Adipocyte (in vitro differentiated cells): ENCODE results near the gene MTUS2.

ENCODE experiments used
- DNase-seq: peaks from one replicate; pipeline ENCODE4 v3.0.0-alpha.2; 2015; ENCODE audit warnings: low read depth
- H3K27me3 ChIP-seq: replicated peaks from 2 replicates; pipeline ENCODE4 v1.7.0; 2013; ENCODE audit warnings: mild to moderate bottlenecking, low read length, moderate library complexity; ENCODE audit not compliant: control insufficient read depth, insufficient read depth
- H3K36me3 ChIP-seq: 2 replicates; pipeline ENCODE4 v1.7.0; 2013; ENCODE audit warnings: low read length, mild to moderate bottlenecking, moderate library complexity; ENCODE audit not compliant: control insufficient read depth, insufficient read depth, severe bottlenecking
- H3K4me1 ChIP-seq: 2 replicates; pipeline ENCODE4 v1.7.0; 2013; ENCODE audit warnings: mild to moderate bottlenecking, low read length, moderate library complexity; ENCODE audit not compliant: control insufficient read depth, insufficient read depth
- H3K4me3 ChIP-seq: 2 replicates; pipeline ENCODE4 v1.7.0; 2013; ENCODE audit warnings: mild to moderate bottlenecking, low read length, moderate library complexity
- H3K9ac ChIP-seq: 2 replicates; pipeline ENCODE4 v1.7.0; 2013; ENCODE audit warnings: mild to moderate bottlenecking, low read length, moderate library complexity
- H3K9me3 ChIP-seq: 2 replicates; pipeline ENCODE4 v1.7.0; 2013; ENCODE audit warnings: mild to moderate bottlenecking, low read length, moderate library complexity; ENCODE audit not compliant: control insufficient read depth

The MTUS2 gene

GRCh38 chr13:28859069-28859468, 38.9 kb downstream of the MTUS2 start:
- Histone ChIP-seq H3K9me3 (no peaks in the 10 kb centered on the region), H3K4me3 (no peak overlapping the region), H3K4me1 (no peaks in the 10 kb centered on the region), H3K9ac (no peak overlapping the region), H3K36me3 (no peaks in the 10 kb centered on the region), H3K27me3 (no peaks in the 10 kb centered on the region)
- DNase-seq, result no peak

GRCh38 chr13:28859717-28860116, 39.6 kb downstream of the MTUS2 start:
- DNase-seq, result no peak
- Histone ChIP-seq H3K4me1 (no peaks in the 10 kb centered on the region), H3K36me3 (no peaks in the 10 kb centered on the region), H3K9ac (no peak overlapping the region), H3K9me3 (no peaks in the 10 kb centered on the region), H3K4me3 (no peak overlapping the region), H3K27me3 (no peaks in the 10 kb centered on the region)

GRCh38 chr13:28864544-28864943, 44.4 kb downstream of the MTUS2 start:
- no peak overlapping the region for H3K4me3 ChIP-seq
- no peak for DNase-seq
- peaks cover 3% of the 10 kb centered on the region for H3K27me3 ChIP-seq
- no peaks in the 10 kb centered on the region for H3K36me3 ChIP-seq
- no peaks in the 10 kb centered on the region for H3K9me3 ChIP-seq
- H3K9ac ChIP-seq, result no peak overlapping the region
- H3K4me1 ChIP-seq, result no peaks in the 10 kb centered on the region

- Histone ChIP-seq H3K27me3 (peaks cover 3% of the 10 kb centered on the region), H3K9me3 (no peaks in the 10 kb centered on the region), H3K36me3 (no peaks in the 10 kb centered on the region), H3K4me1 (no peaks in the 10 kb centered on the region), H3K9ac (no peak overlapping the region), H3K4me3 (no peak overlapping the region)
- no peak for DNase-seq
Observed at GRCh38 chr13:28865149-28865744, 45.1 kb downstream of the MTUS2 start.

- Histone ChIP-seq H3K9me3 (no peaks in the 10 kb centered on the region), H3K9ac (no peak overlapping the region), H3K27me3 (peaks cover 3% of the 10 kb centered on the region), H3K36me3 (no peaks in the 10 kb centered on the region), H3K4me1 (no peaks in the 10 kb centered on the region), H3K4me3 (no peak overlapping the region)
- no peak for DNase-seq
Observed at GRCh38 chr13:28865951-28866350, 45.8 kb downstream of the MTUS2 start.

GRCh38 chr13:28866932-28867331, 46.8 kb downstream of the MTUS2 start:
- H3K4me3 ChIP-seq, result no peak overlapping the region
- no peak for DNase-seq
- no peaks in the 10 kb centered on the region for H3K36me3 ChIP-seq
- H3K27me3 ChIP-seq, result peaks cover 3% of the 10 kb centered on the region
- H3K9ac ChIP-seq, result no peak overlapping the region
- peaks cover 6% of the 10 kb centered on the region for H3K9me3 ChIP-seq
- H3K4me1 ChIP-seq, result no peaks in the 10 kb centered on the region

GRCh38 chr13:28867564-28867963, 47.4 kb downstream of the MTUS2 start:
- Histone ChIP-seq H3K9me3 (peaks cover 12% of the 10 kb centered on the region), H3K4me3 (no peak overlapping the region), H3K36me3 (no peaks in the 10 kb centered on the region)

GRCh38 chr13:28872427-28873176, 52.5 kb downstream of the MTUS2 start:
- no peak overlapping the region for H3K4me3 ChIP-seq
- no peak for DNase-seq
- H3K4me1 ChIP-seq, result no peaks in the 10 kb centered on the region
- H3K9ac ChIP-seq, result no peak overlapping the region
- no peaks in the 10 kb centered on the region for H3K27me3 ChIP-seq
- peaks cover 27% of the 10 kb centered on the region for H3K9me3 ChIP-seq
- H3K36me3 ChIP-seq, result no peaks in the 10 kb centered on the region

More at GRCh38 chr13:28867564-28867963, 47.4 kb downstream of the MTUS2 start:
- no peak overlapping the region for H3K9ac ChIP-seq
- H3K4me1 ChIP-seq, result no peaks in the 10 kb centered on the region
- H3K27me3 ChIP-seq, result peaks cover 3% of the 10 kb centered on the region
- DNase-seq, result no peak

- Histone ChIP-seq H3K4me1 (no peaks in the 10 kb centered on the region), H3K9me3 (peaks cover 27% of the 10 kb centered on the region), H3K9ac (no peak overlapping the region), H3K36me3 (no peaks in the 10 kb centered on the region), H3K27me3 (no peaks in the 10 kb centered on the region), H3K4me3 (no peak overlapping the region)
- DNase-seq, result no peak
Observed at GRCh38 chr13:28875846-28876615, 55.9 kb downstream of the MTUS2 start.

GRCh38 chr13:28877408-28877807, 57.3 kb downstream of the MTUS2 start:
- Histone ChIP-seq H3K4me1 (no peaks in the 10 kb centered on the region), H3K27me3 (no peaks in the 10 kb centered on the region), H3K9me3 (peaks cover 17% of the 10 kb centered on the region), H3K4me3 (no peak overlapping the region), H3K9ac (no peak overlapping the region), H3K36me3 (no peaks in the 10 kb centered on the region)
- DNase-seq, result no peak

GRCh38 chr13:28885181-28885580, 65.0 kb downstream of the MTUS2 start:
- Histone ChIP-seq H3K4me1 (no peaks in the 10 kb centered on the region), H3K9me3 (no peaks in the 10 kb centered on the region), H3K27me3 (no peaks in the 10 kb centered on the region), H3K36me3 (no peaks in the 10 kb centered on the region), H3K9ac (no peak overlapping the region), H3K4me3 (no peak overlapping the region)
- no peak for DNase-seq
